Sigmoid colon (tissue), 7 donors: ENCODE measurements around the gene ACVR1. TPM values are rescaled to one million over a fixed set of nuclear protein-coding genes. Genes with fewer than 3 reads are reported as not detected.
"Not testable (repeated sequence)": the region's sequence is repeated elsewhere in the genome, so short reads cannot be mapped to it uniquely, and the experiment has no call there.

Experiments
- DNase-seq: peaks from one replicate; pipeline ENCODE4 v3.0.0-alpha.2; 2019
- H3K27ac ChIP-seq, 4 donors: fragments of 200-600 bp; sonication (generic); one replicate each; pipeline ENCODE4 v1.5.1; 2016 to 2019; ENCODE audit warnings: mild to moderate bottlenecking in 1 of 4
- H3K27me3 ChIP-seq, 3 donors: fragments of 200-600 bp; sonication (generic); one replicate each; pipeline ENCODE4 v1.5.1; 2019; ENCODE audit warnings: mild to moderate bottlenecking in 1 of 3
- H3K36me3 ChIP-seq, 4 donors: fragments of 200-600 bp; sonication (generic); one replicate each; pipeline ENCODE4 v1.5.1; 2016 to 2019
- H3K4me1 ChIP-seq, 4 donors: fragments of 200-600 bp; sonication (generic); one replicate each; pipeline ENCODE4 v1.5.1; 2017 to 2019
- H3K4me3 ChIP-seq, 4 donors: fragments of 200-600 bp; sonication (generic); one replicate each; pipeline ENCODE4 v1.5.1; 2017 to 2019; ENCODE audit warnings: mild to moderate bottlenecking in 2 of 4, moderate library complexity in 1 of 4
- H3K9me3 ChIP-seq, 4 donors: fragments of 200-600 bp in 3 of 4; sonication (generic) in 3 of 4; one replicate each; pipeline versions ENCODE4 v1.5.1 to v1.6.1; 2013 to 2019
- CTCF ChIP-seq, 4 experiments: fragments of 450-650 bp in 3 of 4; fragments of 200-600 bp in 1 of 4; IDR thresholded peaks; one replicate each; pipeline ENCODE4 v1.5.1; 2016 to 2019; ENCODE audit warnings: antibody characterized with exemption in 4 of 4, mild to moderate bottlenecking in 3 of 4, moderate library complexity in 2 of 4
- EP300 ChIP-seq, 4 donors: sonication (generic); formaldehyde crosslinking; IDR thresholded peaks; one replicate each; pipeline ENCODE4 v1.6.1; 2017; ENCODE audit warnings: antibody characterized with exemption in 4 of 4
- POLR2A ChIP-seq, 2 donors: fragments of 450-650 bp; IDR thresholded peaks; one replicate each; pipeline ENCODE4 v1.6.1; 2016; ENCODE audit warnings: antibody characterized with exemption in 2 of 2, mild to moderate bottlenecking in 2 of 2, moderate library complexity in 2 of 2
- POLR2AphosphoS5 ChIP-seq, 4 donors: sonication (generic); formaldehyde crosslinking; IDR thresholded peaks; one replicate each; pipeline ENCODE4 v1.6.1; 2017; ENCODE audit warnings: antibody characterized with exemption in 4 of 4
- WGBS, 2 donors: extraction: QIAGEN DNeasy Blood & Tissue Kit; methylation state at CpG; one replicate each; pipeline ENCODE4 v1.1.7; 2013; 5-methylcytosine and 5-hydroxymethylcytosine counted together
- intact Hi-C: fragments of 100-400 bp; cut with DNase I; formaldehyde crosslinking; loops from one replicate; pipeline ENCODE4 v1.15.1; 2023
- polyA plus RNA-seq, 3 donors: library from polyadenylated mRNA; stranded (reverse); fragments of 200-250 nt; gene quantifications; one replicate each; pipeline ENCODE4 v1.2.3, GENCODE V29; 2013
- total RNA-seq, 4 donors: library from RNA; depleted of rRNA; stranded (reverse); fragments of >200 nt; gene quantifications; one replicate each; pipeline ENCODE4 v1.1.0, GENCODE V29; 2016
- donor health status: healthy with polysubstance abuse.
- donor health status: Bipolar disorder and iron deficiency.
- donor health status: healthy.

Gene ACVR1
- total and polyA plus RNA-seq, 7 donors: 2.3 to 36.0 (median 20.0) TPM

GRCh38 chr2:157761520-157761919 is 114.6 kb downstream of the ACVR1 start:
- Histone ChIP-seq H3K27ac (no peak overlapping the region), H3K4me1 (no peaks in the 10 kb centered on the region), H3K27me3 (no peaks in the 10 kb centered on the region), H3K9me3 (peaks cover 0 to 5% (median 0%) of the 10 kb centered on the region in 4 donors), H3K4me3 (no peak overlapping the region), H3K36me3 (peaks cover 12 to 79% (median 22%) of the 10 kb centered on the region in 4 donors)
- no peak for DNase-seq
- TF ChIP-seq POLR2AphosphoS5 (IDR thresholded peaks at IDR 0.05) (no peak), CTCF (IDR thresholded peaks at IDR 0.05) (no peak), POLR2A (IDR thresholded peaks at IDR 0.05) (no peak), EP300 (IDR thresholded peaks at IDR 0.05) (no peak)
- intact Hi-C loops: no loop called here

GRCh38 chr2:157760949-157761348 is 115.2 kb downstream of the ACVR1 start:
- Histone ChIP-seq H3K27me3 (no peaks in the 10 kb centered on the region), H3K9me3 (peaks cover 0 to 5% (median 1%) of the 10 kb centered on the region in 4 donors), H3K36me3 (peaks cover 12 to 79% (median 26%) of the 10 kb centered on the region in 4 donors), H3K4me1 (no peaks in the 10 kb centered on the region), H3K27ac (no peak overlapping the region), H3K4me3 (no peak overlapping the region)
- DNase-seq: no peak
- WGBS, 2 donors: 93 to 96% methylated on average over 5 of the region's 5 CpGs
- TF ChIP-seq EP300 (IDR thresholded peaks at IDR 0.05): no peak
- TF ChIP-seq POLR2A (IDR thresholded peaks at IDR 0.05): no peak
- TF ChIP-seq POLR2AphosphoS5 (IDR thresholded peaks at IDR 0.05): no peak
- no peak for TF ChIP-seq CTCF (IDR thresholded peaks at IDR 0.05)
- intact Hi-C loops: no loop called here

- Histone ChIP-seq H3K27me3 (no peaks in the 10 kb centered on the region), H3K4me1 (no peaks in the 10 kb centered on the region), H3K36me3 (peaks cover under 1 to 77% (median 26%) of the 10 kb centered on the region in 4 donors), H3K9me3 (peaks cover 0 to 7% (median 3%) of the 10 kb centered on the region in 4 donors), H3K4me3 (no peak overlapping the region), H3K27ac (no peak overlapping the region)
- intact Hi-C loops: no loop called here
- no peak for DNase-seq
- TF ChIP-seq EP300 (IDR thresholded peaks at IDR 0.05) (no peak), POLR2A (IDR thresholded peaks at IDR 0.05) (no peak), CTCF (IDR thresholded peaks at IDR 0.05) (no peak), POLR2AphosphoS5 (IDR thresholded peaks at IDR 0.05) (no peak)
These were observed 116.3 kb downstream of the ACVR1 start for GRCh38 chr2:157759855-157760254.

- Histone ChIP-seq H3K4me1 (no peaks in the 10 kb centered on the region), H3K27ac (no peak overlapping the region), H3K36me3 (peaks cover 0 to 66% (median 23%) of the 10 kb centered on the region in 4 donors), H3K9me3 (peaks cover 0 to 7% (median 3%) of the 10 kb centered on the region in 4 donors), H3K4me3 (no peak overlapping the region), H3K27me3 (no peaks in the 10 kb centered on the region)
- intact Hi-C loops: no loop called here
- 97 to 98% methylated on average over 2 of the region's 2 CpGs for WGBS, 2 donors
- TF ChIP-seq POLR2AphosphoS5 (IDR thresholded peaks at IDR 0.05) (no peak), EP300 (IDR thresholded peaks at IDR 0.05) (no peak), POLR2A (IDR thresholded peaks at IDR 0.05) (no peak), CTCF (IDR thresholded peaks at IDR 0.05) (no peak)
- DNase-seq: no peak
These were observed 117.5 kb downstream of the ACVR1 start for GRCh38 chr2:157758586-157758985.

- TF ChIP-seq POLR2A (IDR thresholded peaks at IDR 0.05) (no peak), EP300 (IDR thresholded peaks at IDR 0.05) (no peak), CTCF (IDR thresholded peaks at IDR 0.05) (no peak), POLR2AphosphoS5 (IDR thresholded peaks at IDR 0.05) (no peak)
- WGBS, 2 donors: 96% methylated on average over 1 of the region's 1 CpG
- DNase-seq: no peak
These were observed 118.6 kb downstream of the ACVR1 start for GRCh38 chr2:157757500-157757899.

GRCh38 chr2:157756447-157756846 is 119.7 kb downstream of the ACVR1 start:
- H3K4me3 ChIP-seq, H3K27ac ChIP-seq, intact Hi-C loops, DNase-seq, H3K9me3 ChIP-seq, H3K27me3 ChIP-seq, H3K4me1 ChIP-seq: not testable (repeated sequence)
- 94 to 96% methylated on average over 5 of the region's 5 CpGs for WGBS, 2 donors
- H3K36me3 ChIP-seq: peaks cover 0 to 63% (median 25%) of the 10 kb centered on the region in 4 donors

More at GRCh38 chr2:157757500-157757899, 118.6 kb downstream of the ACVR1 start:
- no peak overlapping the region for H3K4me3 ChIP-seq
- H3K36me3 ChIP-seq: peaks cover 0 to 65% (median 23%) of the 10 kb centered on the region in 4 donors
- H3K27me3 ChIP-seq: no peaks in the 10 kb centered on the region
- no peaks in the 10 kb centered on the region for H3K4me1 ChIP-seq
- intact Hi-C loops: no loop called here
- H3K27ac ChIP-seq: no peak overlapping the region
- H3K9me3 ChIP-seq: peaks cover 0 to 7% (median 3%) of the 10 kb centered on the region in 4 donors
